Measurements from ENCODE around the gene TENT4A.

The TENT4A gene

DNA sequence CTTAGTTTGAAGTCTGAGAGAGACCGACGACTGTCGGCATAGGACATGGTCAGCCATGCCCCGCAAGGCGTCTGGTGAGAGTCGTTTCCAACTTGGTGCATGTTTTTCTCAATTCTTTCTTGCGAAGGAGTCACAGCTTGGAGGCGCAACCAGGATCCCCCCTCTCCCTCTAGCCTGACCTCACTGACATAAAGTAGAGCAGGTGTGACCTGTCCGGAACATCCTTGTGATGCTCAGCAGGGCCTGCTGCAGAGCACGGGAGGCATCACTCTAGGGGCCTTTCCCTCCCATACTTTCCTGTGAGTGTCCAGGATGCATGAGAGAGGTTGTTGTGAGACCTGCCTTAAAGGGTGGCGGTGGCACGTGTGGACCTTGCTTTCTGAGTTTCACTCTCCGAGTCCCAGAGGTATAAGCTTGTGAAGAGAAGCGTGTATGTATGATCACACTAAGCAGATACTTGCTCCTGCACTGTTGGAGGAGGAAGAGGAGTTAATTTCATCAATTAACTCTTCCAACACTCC is 5.0 kb downstream of the TENT4A start:
- DNase-seq (ENCODE audit: low spot score) = no peak

DNA sequence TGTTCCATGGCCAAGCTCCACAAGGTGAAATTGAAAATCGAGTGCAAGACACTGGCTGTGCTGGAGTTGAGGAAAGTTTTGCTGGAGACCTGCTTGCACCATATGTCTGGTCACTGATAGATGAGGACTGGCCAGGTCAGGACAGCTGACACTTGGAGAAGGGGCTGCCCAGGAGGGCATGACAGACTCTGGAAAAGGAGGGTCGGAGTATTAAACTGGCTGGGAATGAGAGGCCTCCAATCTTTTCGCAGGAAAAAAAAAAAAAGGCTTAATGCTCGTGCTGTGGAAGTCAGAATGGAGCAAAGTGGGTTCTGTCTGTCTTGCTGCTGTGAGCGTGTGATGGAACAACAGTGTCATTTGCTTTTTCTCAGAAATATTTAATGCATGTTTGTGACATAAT is 5.5 kb downstream of the TENT4A start:
- DNase-seq (ENCODE audit: low spot score) = no peak

DNA sequence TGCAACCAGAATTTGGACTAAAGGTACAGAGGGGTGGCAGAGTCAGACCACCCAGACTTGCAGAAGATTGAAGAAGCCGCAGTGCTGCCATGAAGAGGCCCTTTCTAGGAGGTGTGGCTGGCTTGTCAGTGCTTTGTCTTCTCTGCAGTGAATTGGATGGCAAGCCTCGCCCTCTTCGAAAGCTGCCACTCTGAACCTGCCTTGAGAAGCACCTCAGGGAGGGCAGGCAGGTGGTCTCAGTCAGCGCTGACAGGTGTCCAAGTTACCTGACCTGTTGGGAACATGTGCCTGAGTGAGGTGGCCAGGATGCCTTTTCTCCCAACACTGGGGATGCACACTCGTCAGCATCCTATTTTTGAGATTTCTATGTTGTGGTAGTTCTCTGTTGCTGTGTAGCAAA is 6.2 kb downstream of the TENT4A start:
- no peak for DNase-seq (ENCODE audit: low spot score)

DNA sequence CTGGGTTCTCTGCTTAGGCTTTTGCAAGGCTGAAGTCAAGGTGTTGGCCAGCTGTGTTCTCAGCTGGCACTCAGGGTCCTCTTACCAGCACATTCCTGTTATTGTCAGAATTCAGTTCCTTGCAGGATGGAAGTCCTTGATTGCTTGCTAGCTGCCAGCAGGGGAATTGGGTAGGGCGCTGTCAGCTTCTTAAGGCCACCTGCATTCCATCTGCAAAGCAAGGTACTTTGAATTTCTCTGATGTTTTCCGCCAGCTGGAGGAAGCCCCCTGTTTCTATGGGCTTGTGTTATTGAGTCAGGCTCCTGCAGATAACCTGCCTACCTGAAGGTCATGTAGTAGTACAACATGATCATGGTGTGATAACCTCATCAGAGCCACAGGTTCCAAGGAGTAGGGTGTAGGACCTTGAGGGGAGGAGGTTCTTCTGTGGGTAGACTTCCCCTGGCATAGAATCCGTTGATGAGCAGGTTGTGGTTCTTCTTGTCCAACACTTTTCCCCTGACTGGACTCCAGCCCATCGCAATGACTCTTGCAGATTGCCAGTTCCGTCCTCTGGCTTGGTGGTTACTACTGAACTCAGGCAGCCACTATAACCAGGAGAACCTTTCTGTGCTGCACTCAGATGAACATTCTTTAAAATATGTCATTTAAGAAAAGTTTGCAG is 6.8 kb downstream of the TENT4A start:
- DNase-seq (ENCODE audit: low spot score) = peak; percentile 49

DNA sequence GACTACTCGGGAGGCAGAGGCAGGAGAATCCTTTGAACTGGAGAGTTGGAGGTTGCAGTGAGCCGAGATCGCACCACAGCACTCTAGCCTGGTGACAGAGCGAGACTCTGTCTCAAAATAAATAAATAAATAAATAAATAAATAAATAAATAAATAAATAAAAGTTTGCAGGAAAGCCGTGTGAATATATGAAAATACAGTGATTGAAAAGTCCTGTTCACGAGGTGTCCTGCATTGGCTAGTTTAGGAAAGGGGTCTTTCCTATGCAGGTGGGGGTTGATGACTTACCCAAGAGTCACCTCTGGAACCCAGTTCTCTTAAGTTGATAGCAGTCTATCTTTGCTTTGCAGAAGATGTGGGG is 7.3 kb downstream of the TENT4A start:
- no peak for DNase-seq (ENCODE audit: low spot score)

DNA sequence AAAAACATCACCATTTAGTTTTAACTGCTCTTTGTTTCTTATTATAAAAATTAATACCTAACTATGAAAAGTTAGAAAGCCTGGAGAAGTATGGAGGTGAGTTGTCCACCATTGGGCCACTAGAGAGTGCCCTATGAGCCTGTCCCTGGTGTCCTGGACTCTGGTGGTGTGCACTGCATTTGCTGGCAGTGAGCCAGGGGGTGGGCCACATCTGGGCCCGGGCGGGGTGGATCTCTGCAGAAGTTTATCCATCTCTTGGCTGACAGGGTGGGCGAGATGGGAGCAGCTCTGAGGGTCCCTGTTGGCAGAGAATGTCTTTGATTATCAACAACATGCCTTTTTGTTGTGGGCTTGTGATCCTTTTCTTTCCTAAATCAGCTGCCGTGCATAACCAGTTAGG is 8.2 kb downstream of the TENT4A start:
- DNase-seq (ENCODE audit: low spot score) = peak; percentile 33

DNA sequence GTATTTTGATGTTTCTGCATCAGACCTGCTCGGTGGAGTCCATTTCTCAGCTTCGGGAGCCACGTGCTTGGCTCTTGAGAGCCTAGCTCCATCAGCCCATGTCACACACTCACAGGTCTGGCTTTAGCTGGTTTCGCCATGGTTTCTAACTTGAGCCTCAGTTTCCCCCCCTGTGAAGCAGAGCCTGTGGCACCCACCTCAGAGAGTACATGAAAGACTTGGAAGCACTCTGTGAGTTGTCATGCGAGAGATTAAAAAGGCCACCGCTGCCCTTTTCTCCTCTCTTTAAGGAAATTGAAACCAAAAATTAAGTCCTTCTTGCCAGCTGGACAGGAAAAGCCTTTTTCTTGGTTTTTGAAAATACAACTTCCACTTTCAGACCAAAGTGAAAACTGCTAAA is 8.8 kb downstream of the TENT4A start:
- no peak for DNase-seq (ENCODE audit: low spot score)

DNA sequence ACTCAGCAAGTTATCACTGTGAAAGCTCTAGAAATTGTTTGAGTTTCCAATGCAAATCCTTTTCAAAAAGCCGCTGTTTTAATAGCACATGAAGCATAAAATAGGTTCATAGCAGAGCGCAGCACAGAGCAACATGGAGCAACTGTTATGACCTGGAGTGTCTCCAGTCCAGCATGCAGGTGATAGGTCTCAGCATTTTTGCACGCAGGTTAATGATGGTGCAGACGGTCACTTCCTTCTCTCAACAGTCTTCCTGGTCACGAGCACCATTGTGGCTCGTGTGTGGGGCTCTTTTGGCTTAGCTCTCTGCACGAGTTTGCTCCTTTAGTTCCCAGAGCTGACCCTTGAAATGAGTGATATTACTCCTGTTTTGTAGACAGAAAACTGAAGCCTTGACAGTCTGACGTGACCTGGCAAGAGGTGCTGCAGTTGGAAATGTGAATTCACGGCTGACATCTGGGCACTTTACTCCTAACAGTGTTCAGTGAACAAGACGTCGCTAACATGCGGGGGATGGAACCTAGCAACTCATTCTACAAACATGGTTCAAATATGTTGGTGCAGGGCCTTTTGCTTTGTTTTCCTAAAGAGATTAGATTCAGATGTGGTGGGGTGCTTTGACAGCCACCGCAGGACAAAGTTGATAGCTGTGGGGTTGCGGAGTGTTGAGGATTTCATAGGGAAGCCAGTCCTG is 10.0 kb downstream of the TENT4A start:
- DNase-seq (ENCODE audit: low spot score) = no peak

DNA sequence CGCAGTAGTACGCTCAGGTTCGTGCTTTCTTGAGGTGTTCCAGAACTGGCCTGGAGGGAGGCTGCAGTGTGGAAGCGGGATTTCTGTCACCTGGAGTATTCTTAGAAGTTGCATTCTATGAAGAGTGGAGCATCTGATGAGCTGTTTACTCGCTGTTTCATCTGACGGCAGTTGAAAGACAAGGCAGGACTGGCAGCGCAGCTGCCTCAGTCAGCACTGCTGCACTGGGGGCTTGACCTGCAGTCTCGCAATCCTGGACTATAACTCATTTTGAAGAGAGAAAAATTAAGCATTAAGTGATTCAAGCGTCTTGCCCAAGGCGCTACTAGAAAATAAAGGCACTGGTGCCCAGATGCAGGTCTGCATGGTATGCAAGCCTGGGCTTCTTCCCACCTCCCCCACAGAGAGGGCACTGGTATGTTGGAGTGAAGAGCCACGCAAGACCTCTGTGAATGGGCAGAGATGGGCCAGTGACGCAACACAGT is 10.6 kb downstream of the TENT4A start:
- no peak for DNase-seq (ENCODE audit: low spot score)

DNA sequence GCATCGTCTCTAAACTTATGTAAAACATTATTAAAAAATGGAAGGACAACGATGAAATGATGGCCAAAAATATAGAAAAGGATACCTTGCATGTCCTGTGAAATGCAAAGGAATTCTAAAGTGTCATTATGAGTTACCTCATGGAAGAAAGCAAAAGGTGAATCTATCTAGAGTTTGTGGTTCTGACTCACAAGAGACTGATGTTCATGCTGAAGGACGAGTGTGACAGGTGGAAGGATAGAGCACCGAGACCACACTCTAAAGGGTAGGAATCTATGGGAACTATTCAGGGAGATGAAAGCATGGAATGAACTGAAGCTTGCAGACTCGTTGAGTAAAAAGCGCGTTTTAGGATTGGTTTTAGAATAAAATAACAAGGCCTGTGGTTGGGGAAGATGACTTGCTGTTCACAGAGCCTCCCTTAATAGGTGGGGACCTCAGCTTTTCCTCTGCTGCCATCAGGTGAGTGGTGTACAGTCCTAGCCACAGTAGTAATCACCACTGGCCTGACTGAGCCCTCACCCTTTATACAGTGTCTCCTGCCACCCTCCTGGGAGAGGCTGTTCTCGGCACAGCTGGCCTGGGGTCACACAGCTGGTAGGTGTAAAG is 11.2 kb downstream of the TENT4A start:
- DNase-seq (ENCODE audit: low spot score) = no peak

DNA sequence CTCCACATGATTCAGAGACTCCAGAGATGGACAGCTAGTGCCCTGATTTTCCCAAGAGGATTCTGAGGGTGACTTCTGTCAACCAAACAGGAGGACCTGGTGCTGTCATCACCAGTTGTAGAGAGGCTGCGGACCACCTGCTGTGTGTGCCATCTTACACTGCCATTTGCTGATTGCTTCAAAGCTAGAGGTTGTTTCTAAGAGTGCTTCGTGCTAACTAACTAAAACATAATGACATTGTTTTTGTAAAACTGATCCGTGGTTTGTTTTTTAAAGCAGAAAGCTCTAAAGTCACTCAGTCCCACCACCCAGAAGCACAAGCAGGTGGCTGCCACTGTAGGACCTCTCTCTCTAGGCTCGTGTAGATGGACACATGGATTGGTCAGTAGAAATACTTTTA is 12.2 kb downstream of the TENT4A start:
- DNase-seq (ENCODE audit: low spot score) = no peak

DNA sequence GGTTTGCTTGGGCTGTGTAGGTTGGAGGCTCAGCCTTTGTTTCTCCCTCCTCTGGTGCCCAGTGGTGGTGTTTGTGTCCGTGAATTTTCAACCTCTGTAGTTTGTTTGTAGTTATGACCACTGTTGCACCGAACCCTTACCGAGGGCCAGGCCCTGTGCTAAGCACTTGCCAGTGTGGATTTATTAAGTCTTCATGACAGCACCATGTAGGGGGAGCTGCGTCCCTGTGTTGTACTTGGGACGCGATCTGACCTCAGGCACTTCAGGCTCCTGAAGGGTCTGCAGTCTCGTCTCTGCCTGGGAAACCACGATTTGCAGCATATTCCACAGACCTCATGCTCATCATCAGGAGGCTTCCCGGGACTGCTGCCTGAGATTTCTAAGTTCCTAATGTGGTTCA is 12.8 kb downstream of the TENT4A start:
- DNase-seq (ENCODE audit: low spot score) = no peak

DNA sequence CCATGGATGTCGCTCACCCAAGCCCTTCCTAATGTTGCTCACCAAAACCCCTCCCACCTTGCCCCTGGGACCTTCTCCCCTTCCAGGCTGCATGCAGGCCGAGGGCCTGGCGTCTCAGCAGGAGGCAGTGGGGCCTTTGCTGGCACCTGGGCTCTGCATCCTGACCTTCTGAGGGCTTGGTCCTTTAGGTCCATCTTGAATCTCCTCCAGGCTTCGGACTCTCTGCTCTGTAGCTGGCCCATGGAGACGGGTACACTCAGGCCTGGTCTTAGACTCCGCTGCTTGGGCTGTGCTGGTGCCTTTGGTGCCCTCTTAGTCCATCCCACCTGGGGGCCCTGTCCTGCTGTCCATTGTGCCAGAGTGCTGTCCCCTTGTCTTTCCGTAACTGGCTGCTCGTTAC is 14.0 kb downstream of the TENT4A start:
- no peak for DNase-seq (ENCODE audit: low spot score)

DNA sequence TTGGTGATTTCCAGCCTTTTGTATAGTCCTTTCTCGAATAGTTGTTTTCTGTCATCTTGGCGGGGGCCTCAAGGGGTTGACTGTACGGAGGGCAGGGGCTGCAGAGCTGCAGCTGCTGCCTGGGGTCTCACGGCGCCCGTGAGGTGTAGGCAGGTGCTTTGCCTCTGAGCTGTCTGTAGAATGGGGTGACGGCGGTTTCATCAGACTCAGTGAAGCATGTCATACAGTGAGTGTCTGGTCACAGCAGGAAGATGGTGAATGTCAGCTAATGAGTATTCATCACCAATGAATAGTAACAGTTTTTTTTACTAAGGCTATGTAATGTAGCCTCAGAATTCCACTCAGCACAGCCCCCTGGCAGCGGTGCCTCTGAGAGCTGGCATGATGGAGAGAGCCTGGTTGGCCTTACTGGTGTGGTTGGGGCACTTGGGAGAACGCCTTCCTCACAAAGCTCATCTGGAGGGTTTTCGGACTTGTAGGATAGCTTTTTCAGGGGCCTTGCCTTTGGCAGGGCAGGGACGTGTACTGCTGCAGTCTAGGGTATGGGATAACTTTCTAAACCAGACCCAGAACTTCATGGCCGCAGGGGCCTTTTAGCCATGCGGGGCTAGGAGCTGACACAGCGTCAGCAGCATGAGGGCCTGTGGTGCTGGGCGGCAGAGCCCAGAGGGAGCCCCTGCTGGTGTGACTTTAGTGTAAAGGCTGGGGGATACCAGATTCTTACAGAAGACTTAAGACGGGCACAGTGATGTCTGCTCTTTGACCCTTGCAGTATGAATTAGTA is 15.0 kb downstream of the TENT4A start:
- DNase-seq (ENCODE audit: low spot score) = no peak

DNA sequence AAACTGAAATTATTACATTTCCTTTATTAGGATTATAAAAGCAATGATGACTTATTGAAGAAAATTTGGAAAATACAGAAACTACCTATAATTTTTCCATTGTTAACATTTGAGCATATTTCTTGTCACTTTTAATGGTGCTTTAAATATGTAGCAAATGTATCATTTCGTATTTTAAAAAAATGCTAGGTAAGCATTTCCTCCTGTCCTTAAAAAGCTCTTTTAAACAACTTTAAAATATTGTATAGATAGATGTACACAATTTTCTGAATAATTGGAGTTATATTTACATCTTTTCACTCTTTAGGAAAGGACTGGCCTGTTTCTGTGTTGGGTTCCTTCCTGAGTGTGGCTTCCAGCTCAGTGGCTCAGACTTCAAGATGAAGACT is 15.6 kb downstream of the TENT4A start:
- DNase-seq (ENCODE audit: low spot score) = no peak

DNA sequence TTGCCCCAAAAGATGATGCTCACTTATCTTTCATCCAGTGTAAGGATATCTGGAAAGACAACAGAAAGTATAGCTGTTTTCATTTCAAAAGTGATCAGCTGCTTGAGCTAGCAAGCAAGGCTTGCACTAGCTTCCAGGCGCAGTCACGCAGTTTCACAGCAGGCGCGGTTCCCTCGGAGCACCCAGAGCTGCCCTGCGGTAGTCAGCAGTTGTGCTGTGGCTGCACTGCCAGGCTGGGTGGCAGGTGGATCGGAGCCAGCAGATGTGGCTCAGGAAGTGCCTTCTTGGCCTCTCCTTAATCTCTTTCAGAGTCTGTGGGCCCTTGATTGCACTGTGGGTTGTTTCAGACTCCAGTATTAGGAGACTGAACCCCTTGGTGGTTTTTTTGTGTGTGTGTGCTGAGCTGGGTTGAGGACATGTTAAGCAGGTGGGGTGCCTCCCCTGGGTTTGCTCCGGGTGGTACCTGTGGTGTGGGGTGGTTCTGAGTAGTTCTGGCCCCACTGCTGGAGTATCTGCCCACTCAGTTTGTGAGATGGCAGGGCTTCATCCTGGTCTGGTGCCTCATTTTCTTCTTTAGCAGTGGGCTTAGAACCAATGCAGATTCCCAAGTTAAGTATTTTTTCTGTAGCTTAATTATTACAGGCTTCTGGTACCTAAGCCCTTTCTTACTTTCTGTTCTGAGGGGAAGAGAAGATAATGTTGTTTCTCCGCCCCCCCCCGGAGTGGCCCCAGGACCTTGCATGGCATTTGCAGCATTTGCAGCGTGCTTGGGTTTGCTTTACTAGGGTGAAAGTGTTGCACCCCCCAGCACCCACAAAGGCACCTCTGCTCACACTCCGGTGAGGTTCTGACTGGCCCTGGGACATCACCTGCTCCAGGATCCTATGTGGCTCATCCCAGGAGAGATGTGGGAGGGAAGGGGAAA is 16.4 kb downstream of the TENT4A start:
- peak; percentile 71 for DNase-seq (ENCODE audit: low spot score)

DNA sequence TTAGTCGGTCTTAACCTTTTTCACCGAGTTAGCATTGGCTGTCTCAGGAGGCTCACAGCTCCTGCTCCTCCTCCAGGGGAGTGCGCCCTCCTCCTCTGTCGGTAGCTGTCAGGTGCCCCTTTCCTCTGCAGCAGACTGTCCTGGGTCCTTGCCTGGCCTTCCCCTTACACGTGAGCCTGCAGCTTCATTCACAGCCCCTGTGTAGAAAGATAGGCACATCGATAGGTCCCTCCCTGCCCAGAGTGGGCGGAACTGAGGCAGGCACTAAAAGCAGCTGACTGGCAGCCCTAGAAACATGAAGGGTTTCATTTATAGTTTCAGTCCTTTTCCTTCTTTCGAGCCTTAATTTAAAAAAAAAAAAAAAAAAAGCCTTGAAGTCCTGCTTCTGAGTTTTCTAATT is 17.2 kb downstream of the TENT4A start:
- peak; percentile 52 for DNase-seq (ENCODE audit: low spot score)

DNA sequence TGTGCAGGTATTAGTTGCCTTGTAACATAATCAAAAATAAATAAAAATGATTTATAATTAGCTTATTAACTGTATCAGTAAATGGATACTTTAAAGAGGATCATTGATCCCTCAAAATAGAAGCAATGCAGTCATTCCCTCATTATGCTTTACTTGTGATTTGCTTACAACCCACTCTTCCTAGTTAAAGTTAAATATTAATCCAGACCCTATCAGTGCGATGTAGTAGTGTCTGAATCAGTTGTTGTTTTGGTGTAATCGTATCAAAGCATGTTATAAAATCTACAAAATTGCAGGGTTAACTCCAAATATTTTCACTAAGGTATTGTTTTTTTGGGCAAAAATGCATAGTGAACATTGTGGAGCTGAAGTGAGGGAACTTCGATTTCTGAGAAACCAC is 17.6 kb downstream of the TENT4A start:
- no peak for DNase-seq (ENCODE audit: low spot score)

DNA sequence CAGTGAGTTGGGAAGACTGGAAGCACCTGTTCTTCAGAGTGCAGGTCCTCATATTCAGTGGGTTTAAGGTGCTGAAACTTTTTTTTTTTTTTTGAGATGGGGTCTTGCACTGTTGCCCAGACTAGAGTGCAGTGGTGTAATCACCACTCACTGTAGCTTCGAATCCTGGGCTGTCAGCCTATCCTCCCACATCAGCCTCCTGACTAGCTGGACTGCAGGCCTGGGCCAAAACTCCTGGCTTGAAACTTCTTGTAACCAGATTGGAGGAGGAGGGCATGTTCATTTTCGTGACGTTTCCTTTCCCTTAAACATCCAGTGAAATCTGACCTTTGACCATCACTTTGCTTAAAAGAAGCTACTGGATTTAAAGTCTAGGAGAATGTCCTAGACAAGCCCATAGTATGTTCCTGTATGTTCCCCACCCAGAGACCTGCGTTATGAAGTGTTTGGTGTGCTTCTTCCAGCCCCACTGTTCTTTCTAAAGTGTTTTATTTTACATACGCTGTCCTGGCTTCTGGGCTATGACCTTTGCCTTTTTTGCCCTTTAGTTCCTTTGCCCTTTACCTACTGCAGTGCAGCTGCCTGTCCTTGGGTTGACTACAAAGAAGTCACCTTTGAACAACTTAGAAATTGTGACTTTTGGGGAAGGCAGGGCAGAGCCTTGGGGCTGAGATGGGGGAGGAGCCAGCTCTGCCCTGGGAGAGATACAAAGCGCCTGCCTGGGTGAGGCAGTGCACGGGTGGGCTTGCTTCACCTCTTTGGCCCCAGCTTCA is 18.4 kb downstream of the TENT4A start:
- DNase-seq (ENCODE audit: low spot score) = no peak

DNA sequence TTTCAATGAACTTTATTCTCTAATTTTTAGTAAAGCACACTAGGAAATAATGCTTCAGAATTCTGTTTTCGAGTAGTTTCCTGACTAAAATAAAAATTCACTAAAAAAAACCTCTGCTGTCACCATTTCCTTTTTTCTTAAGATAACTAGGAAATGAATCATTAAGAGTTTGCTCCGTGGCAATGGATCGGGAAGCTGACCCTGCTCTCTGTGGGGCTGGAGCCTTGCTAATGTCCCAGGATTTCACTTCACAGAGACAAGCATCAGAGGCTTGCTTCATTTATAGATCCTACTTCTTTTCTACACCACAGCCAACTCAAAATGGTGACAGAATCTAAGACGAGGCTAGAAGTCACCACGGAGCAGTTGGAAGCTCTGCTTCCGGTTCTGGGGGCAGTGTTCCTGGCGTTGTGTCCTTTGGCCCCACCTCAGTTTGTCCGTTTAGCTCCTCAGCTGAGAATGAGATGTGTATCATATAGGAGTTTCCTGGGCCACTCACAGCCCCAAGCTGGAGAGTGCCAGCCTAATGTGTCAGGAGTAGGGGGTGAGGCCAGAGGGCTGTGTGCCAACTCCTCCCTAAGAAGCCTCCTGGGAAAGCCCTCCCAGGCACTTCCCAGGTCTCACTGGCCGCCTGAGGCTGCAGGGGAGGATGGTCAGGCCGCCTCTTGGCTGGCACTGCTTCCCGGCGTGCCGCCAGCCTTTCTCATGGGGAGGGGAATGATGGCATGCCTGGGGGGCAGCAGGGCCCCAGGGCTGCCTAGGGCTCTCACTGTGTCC is 19.6 kb downstream of the TENT4A start:
- DNase-seq (ENCODE audit: low spot score) = no peak

Measured in hematopoietic multipotent progenitor cell treated with erythropoietin and hydrocortisone succinate and interleukin-3 and kit ligand, for 17 days (in vitro differentiated cells).